HEK293 (cell line): ENCODE data around the gene TOR4A.

Experiments used
- CTCF ChIA-PET: fragments of 350-600 bp; formaldehyde crosslinking; extraction: SDS; loops from one replicate; lab custom pipeline; 2021; ENCODE audit warnings: antibody characterized with exemption; lab: Yijun Ruan, JAX
- POLR2A ChIA-PET: fragments of 300-600 bp; formaldehyde crosslinking; extraction: SDS; loops from one replicate; lab custom pipeline; 2020; ENCODE audit warnings: antibody characterized with exemption, inconsistent platforms; lab: Yijun Ruan, JAX
- H3K27ac ChIP-seq: fragments of 200-500 bp; sonication (Bioruptor generic); 2 replicates; pipeline ENCODE4 v1.5.1; 2014; ENCODE audit warnings: low read depth, low read length, control low read depth, inconsistent platforms; ENCODE audit errors: extremely low read depth
- H3K36me3 ChIP-seq, 2 experiments: fragments of 200-500 bp in 1 of 2; sonication (Bioruptor generic) in 1 of 2; 1 replicate in 1 of 2; 2 replicates in 1 of 2; pipeline ENCODE4 v1.5.1; 2014 to 2017; ENCODE audit warnings: inconsistent platforms in 2 of 2, low read length in 2 of 2; ENCODE audit not compliant: control insufficient read depth in 2 of 2, insufficient read depth in 1 of 2
- H3K4me1 ChIP-seq: fragments of 200-500 bp; sonication (Bioruptor generic); 2 replicates; pipeline ENCODE4 v1.5.1; 2014; ENCODE audit warnings: mild to moderate bottlenecking, low read length, inconsistent platforms; ENCODE audit not compliant: control insufficient read depth, insufficient read depth
- H3K4me3 ChIP-seq: 2 replicates; pipeline ENCODE4 v1.5.1; 2011; ENCODE audit warnings: low read depth, mild to moderate bottlenecking, control low read depth, low read length, moderate library complexity
- H3K9me3 ChIP-seq: fragments of 200-500 bp; sonication (Bioruptor generic); 2 replicates; pipeline ENCODE4 v1.5.1; 2014; ENCODE audit warnings: low read depth, low read length, inconsistent platforms; ENCODE audit not compliant: control insufficient read depth, insufficient read depth
- BCL11B ChIP-seq: fragments of 450-650 bp; formaldehyde crosslinking; IDR thresholded peaks from 2 replicates; pipeline ENCODE4 v1.5.1; 2016; ENCODE audit warnings: low read depth, missing biosample characterization, missing genetic modification characterization
- BCL6B ChIP-seq: fragments of 450-650 bp; formaldehyde crosslinking; IDR thresholded peaks from 2 replicates; pipeline ENCODE4 v1.5.1; 2017; ENCODE audit warnings: missing biosample characterization, missing genetic modification characterization
- GLIS2 ChIP-seq: fragments of 450-650 bp; formaldehyde crosslinking; IDR thresholded peaks from 2 replicates; pipeline ENCODE4 v1.5.1; 2016; ENCODE audit warnings: missing biosample characterization, missing genetic modification characterization
- HIC1 ChIP-seq: fragments of 450-650 bp; formaldehyde crosslinking; IDR thresholded peaks from 2 replicates; pipeline ENCODE4 v1.5.1; 2016; ENCODE audit warnings: missing biosample characterization, missing genetic modification characterization
- KLF1 ChIP-seq: fragments of 450-650 bp; formaldehyde crosslinking; IDR thresholded peaks from 2 replicates; pipeline ENCODE4 v1.5.1; 2016; ENCODE audit warnings: missing biosample characterization, missing genetic modification characterization
- PATZ1 ChIP-seq: fragments of 450-650 bp; formaldehyde crosslinking; IDR thresholded peaks from 2 replicates; pipeline ENCODE4 v1.5.1; 2016; ENCODE audit warnings: missing biosample characterization, missing genetic modification characterization
- PRDM2 ChIP-seq: fragments of 450-650 bp; formaldehyde crosslinking; IDR thresholded peaks from 2 replicates; pipeline ENCODE4 v1.5.1; 2016; ENCODE audit warnings: missing biosample characterization, missing genetic modification characterization, borderline replicate concordance
- WT1 ChIP-seq: fragments of 450-650 bp; formaldehyde crosslinking; IDR thresholded peaks from 2 replicates; pipeline ENCODE4 v1.5.1; 2016; ENCODE audit warnings: missing biosample characterization, missing genetic modification characterization
- ZFHX2 ChIP-seq: fragments of 450-650 bp; formaldehyde crosslinking; conservative IDR thresholded peaks from 2 replicates; pipeline ENCODE4 v1.5.1; 2016; ENCODE audit warnings: missing biosample characterization, missing genetic modification characterization
- ZNF16 ChIP-seq: fragments of 450-650 bp; formaldehyde crosslinking; IDR thresholded peaks from 2 replicates; pipeline ENCODE4 v1.5.1; 2016; ENCODE audit warnings: low read depth, missing biosample characterization, missing genetic modification characterization
- ZNF335 ChIP-seq: fragments of 450-650 bp; formaldehyde crosslinking; conservative IDR thresholded peaks from 2 replicates; pipeline ENCODE4 v1.5.1; 2016; ENCODE audit warnings: missing biosample characterization, missing genetic modification characterization
- ZNF449 ChIP-seq: fragments of 450-650 bp; formaldehyde crosslinking; IDR thresholded peaks from 2 replicates; pipeline ENCODE4 v1.5.1; 2017; ENCODE audit warnings: missing biosample characterization, mild to moderate bottlenecking, missing genetic modification characterization, moderate library complexity

The TOR4A gene

GRCh38 chr9:137277329-137278041 lies at the start of gene TOR4A:
TOR4A (plus strand) TSS chr9:137277726; CDS start chr9:137278690, 964 bp downstream.
- peaks cover 0 to 20% of the 10 kb centered on the region in 2 experiments; a peak in 1 of 3 replicates for H3K36me3 ChIP-seq
- POLR2A ChIA-PET = interaction anchor here (0.5 to 1.6 kb wide), 7 partner anchors 8 to 478 kb away, joined by 3 to 12 read pairs (median 4); partner anchors contain the start of genes NRARP, SSNA1 and TUBB4B

GRCh38 chr9:137227853-137228505 lies 49.5 kb upstream of the TOR4A start:
- no peaks in the 10 kb centered on the region for H3K9me3 ChIP-seq
- TF ChIP-seq ZFHX2 = peak; percentile 64; the same call in 1 of the 2 replicates
- no peak for TF ChIP-seq ZNF16 (tag by site-specific recombination)
- TF ChIP-seq ZNF449 = no peak
- TF ChIP-seq WT1 (tag by site-specific recombination) = 0 out of 2 replicates have a peak, but pooled peaks have one; percentile 1
- 0 out of 2 replicates have a peak, but pooled peaks have one; percentile 16 for TF ChIP-seq ZNF335 (tag by site-specific recombination)
- peak; percentile 68 for TF ChIP-seq KLF1 (tag by site-specific recombination)
- TF ChIP-seq HIC1 = peak; percentile 51
- peaks cover under 1% of the 10 kb centered on the region for H3K4me1 ChIP-seq
- H3K36me3 ChIP-seq = no peaks in the 10 kb centered on the region
- POLR2A ChIA-PET = interaction anchor here (0.6 to 17.2 kb wide), 9 partner anchors 13 to 182 kb away, joined by 3 to 304 read pairs (median 5); partner anchors contain the start of genes ANAPC2, NDOR1, NPDC1 and SAPCD2
- no peak overlapping the region for H3K4me3 ChIP-seq
- CTCF ChIA-PET = interaction anchor here (0.6 to 6.7 kb wide), 25 partner anchors 9 to 440 kb away, joined by 3 to 69 read pairs (median 6); partner anchors contain the start of genes ABCA2, ANAPC2, LRRC26 and MAN1B1
- no peak overlapping the region for H3K27ac ChIP-seq

More at GRCh38 chr9:137277329-137278041, at the start of gene TOR4A:
- Histone ChIP-seq H3K4me1 (0 out of 2 replicates have a peak, but pooled peaks cover 4% of the 10 kb centered on the region), H3K4me3 (peak within 1 kb of the TSS; percentile 43), H3K9me3 (no peaks in the 10 kb centered on the region), H3K27ac (no peak within 1 kb of the TSS; the same call in 1 of the 2 replicates)
- CTCF ChIA-PET = interaction anchor here (1.0 to 2.3 kb wide), 3 partner anchors 9 to 50 kb away, joined by 4 to 12 read pairs (median 6); partner anchors contain the start of gene RNF224
- TF ChIP-seq PATZ1 (tag by site-specific recombination) = peak; percentile 6; the same call in 1 of the 2 replicates
- no peak for TF ChIP-seq BCL6B (tag by site-specific recombination)

GRCh38 chr9:137228506-137228967 lies 49.0 kb upstream of the TOR4A start:
- Histone ChIP-seq H3K4me3 (no peak overlapping the region), H3K4me1 (no peaks in the 10 kb centered on the region), H3K36me3 (no peaks in the 10 kb centered on the region), H3K9me3 (no peaks in the 10 kb centered on the region), H3K27ac (no peak overlapping the region)
- POLR2A ChIA-PET = interaction anchor here (1.8 to 17.2 kb wide), 4 partner anchors 13 to 182 kb away, joined by 3 to 304 read pairs (median 119); partner anchors contain the start of genes NDOR1, NPDC1, TMEM203 and TPRN
- CTCF ChIA-PET = interaction anchor here (0.6 to 6.7 kb wide), 16 partner anchors 8 to 441 kb away, joined by 3 to 69 read pairs (median 6); partner anchors contain the start of genes ABCA2, LRRC26, NPDC1 and SAPCD2
- TF ChIP-seq PRDM2 (tag by site-specific recombination) (no peak), BCL11B (tag by site-specific recombination) (0 out of 2 replicates have a peak, but pooled peaks have one; percentile 25), GLIS2 (tag by site-specific recombination) (peak; percentile 53; the same call in 1 of the 2 replicates)
